ENCODE measurements around the gene RIMBP2. TPM values are rescaled to one million over a fixed set of nuclear protein-coding genes. Genes with fewer than 3 reads are reported as not detected.

The RIMBP2 gene
- total RNA-seq, 2 experiments from 2014 or later, result not detected

DNA sequence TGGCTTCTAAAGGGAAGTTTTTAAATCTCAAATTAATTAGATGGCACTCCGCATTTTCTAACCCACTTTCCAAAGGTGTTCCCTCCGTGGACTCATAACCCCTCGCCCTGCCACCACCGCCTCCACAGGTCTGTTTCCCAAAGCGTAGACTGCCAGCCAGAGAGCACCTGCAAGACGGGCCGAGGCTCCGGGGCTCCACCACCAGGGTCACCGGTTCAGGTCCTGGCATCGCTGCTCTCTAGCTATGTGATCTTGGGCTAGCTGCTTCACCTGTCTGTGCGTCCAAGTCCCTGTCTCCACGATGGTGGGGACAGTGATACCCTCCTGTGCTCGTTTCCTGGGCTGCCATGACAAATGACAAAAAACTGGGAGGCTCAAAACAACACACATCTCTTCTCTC is 11.5 kb downstream of the RIMBP2 start:
- H3K9me3 ChIP-seq (ENCODE audit: control insufficient read depth in 1 of 2, insufficient read depth in 1 of 2, low read length in 2 of 2), result peaks cover 0 to 4% of the 10 kb centered on the region in 2 experiments
- Mint-ChIP-seq H3K36me3 (ENCODE audit: low read depth) (no peaks in the 10 kb centered on the region), H3K4me1 (ENCODE audit: low read depth) (no peaks in the 10 kb centered on the region), H3K27me3 (peaks cover 8% of the 10 kb centered on the region), H3K27ac (no peak overlapping the region), H3K4me3 (no peak overlapping the region), H3K9me3 (no peaks in the 10 kb centered on the region)
- ChIA-PET CTCF (no interaction called here), POLR2A (no interaction called here)
- H3K27me3 ChIP-seq (ENCODE audit: control insufficient read depth in 1 of 2, insufficient read depth in 2 of 2, low read length in 2 of 2), result no peaks in the 10 kb centered on the region
- ATAC-seq (ENCODE audit: poor library complexity) (no peak), DNase-seq (no peak)
- H3K36me3 ChIP-seq (ENCODE audit: insufficient read depth, low read length), result no peaks in the 10 kb centered on the region
- no peaks in the 10 kb centered on the region for H3K4me1 ChIP-seq (ENCODE audit: insufficient read depth, low read length)
- no peak overlapping the region for H3K27ac ChIP-seq (ENCODE audit: low read depth in 1 of 2, low read length in 2 of 2)
- TF ChIP-seq, protein P1, sequence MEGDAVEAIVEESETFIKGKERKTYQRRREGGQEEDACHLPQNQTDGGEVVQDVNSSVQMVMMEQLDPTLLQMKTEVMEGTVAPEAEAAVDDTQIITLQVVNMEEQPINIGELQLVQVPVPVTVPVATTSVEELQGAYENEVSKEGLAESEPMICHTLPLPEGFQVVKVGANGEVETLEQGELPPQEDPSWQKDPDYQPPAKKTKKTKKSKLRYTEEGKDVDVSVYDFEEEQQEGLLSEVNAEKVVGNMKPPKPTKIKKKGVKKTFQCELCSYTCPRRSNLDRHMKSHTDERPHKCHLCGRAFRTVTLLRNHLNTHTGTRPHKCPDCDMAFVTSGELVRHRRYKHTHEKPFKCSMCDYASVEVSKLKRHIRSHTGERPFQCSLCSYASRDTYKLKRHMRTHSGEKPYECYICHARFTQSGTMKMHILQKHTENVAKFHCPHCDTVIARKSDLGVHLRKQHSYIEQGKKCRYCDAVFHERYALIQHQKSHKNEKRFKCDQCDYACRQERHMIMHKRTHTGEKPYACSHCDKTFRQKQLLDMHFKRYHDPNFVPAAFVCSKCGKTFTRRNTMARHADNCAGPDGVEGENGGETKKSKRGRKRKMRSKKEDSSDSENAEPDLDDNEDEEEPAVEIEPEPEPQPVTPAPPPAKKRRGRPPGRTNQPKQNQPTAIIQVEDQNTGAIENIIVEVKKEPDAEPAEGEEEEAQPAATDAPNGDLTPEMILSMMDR (IDR thresholded peaks at IDR 0.05), result no peak
- intact Hi-C loops (cut with DNase I, micrococcal nuclease), result no loop called here
- H3K4me3 ChIP-seq (ENCODE audit: low read length), result no peak overlapping the region

DNA sequence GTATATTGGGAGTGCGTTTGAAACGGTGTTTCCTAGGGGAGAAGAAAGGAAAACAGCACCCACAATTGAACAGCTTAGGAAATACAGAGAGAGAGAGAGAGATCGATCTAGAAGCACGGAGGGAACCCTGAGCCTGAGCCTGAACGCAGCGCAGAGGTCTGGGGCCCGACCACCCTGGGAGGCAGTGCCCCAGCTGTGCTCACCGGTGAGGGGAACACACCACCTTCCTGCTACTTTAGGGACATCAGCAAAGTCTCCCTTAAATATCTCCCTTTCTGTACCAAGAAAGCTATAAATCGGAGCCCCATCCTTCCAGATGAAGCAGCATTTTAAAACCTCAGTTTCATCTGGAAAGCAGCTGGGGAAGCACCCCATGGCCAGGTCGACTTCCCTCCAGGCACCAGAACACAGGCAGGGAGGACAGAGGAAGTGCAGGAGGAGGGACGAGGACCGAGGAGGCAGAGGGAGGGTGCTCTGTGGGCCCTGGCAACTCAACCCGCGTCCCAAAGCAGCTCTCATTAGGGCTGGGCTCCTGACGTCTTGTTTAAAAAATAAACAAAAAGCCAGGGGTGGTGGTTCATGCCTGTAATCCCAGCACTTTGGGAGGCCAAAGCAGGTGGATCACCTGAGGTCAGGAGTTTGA is 12.2 kb downstream of the RIMBP2 start:
- DNase-seq (no peak), ATAC-seq (ENCODE audit: poor library complexity) (no peak)
- H3K36me3 Mint-ChIP-seq (ENCODE audit: low read depth), result no peaks in the 10 kb centered on the region
- H3K9me3 ChIP-seq (ENCODE audit: control insufficient read depth in 1 of 2, insufficient read depth in 1 of 2, low read length in 2 of 2), result peaks cover 0 to 4% of the 10 kb centered on the region in 2 experiments
- no peaks in the 10 kb centered on the region for H3K4me1 Mint-ChIP-seq (ENCODE audit: low read depth)
- intact Hi-C loops (cut with DNase I, micrococcal nuclease), result no loop called here
- H3K27me3 ChIP-seq (ENCODE audit: control insufficient read depth in 1 of 2, insufficient read depth in 2 of 2, low read length in 2 of 2), result no peaks in the 10 kb centered on the region
- no peaks in the 10 kb centered on the region for H3K4me1 ChIP-seq (ENCODE audit: insufficient read depth, low read length)
- peaks cover 8% of the 10 kb centered on the region for H3K27me3 Mint-ChIP-seq
- H3K27ac ChIP-seq (ENCODE audit: low read depth in 1 of 2, low read length in 2 of 2), result no peak overlapping the region
- no peaks in the 10 kb centered on the region for H3K36me3 ChIP-seq (ENCODE audit: insufficient read depth, low read length)
- TF ChIP-seq, protein P1 (IDR thresholded peaks at IDR 0.05), result no peak
- H3K27ac Mint-ChIP-seq, result no peak overlapping the region
- H3K9me3 Mint-ChIP-seq, result no peaks in the 10 kb centered on the region
- POLR2A ChIA-PET, result no interaction called here
- CTCF ChIA-PET, result no interaction called here
- no peak overlapping the region for H3K4me3 Mint-ChIP-seq
- no peak overlapping the region for H3K4me3 ChIP-seq (ENCODE audit: low read length)

DNA sequence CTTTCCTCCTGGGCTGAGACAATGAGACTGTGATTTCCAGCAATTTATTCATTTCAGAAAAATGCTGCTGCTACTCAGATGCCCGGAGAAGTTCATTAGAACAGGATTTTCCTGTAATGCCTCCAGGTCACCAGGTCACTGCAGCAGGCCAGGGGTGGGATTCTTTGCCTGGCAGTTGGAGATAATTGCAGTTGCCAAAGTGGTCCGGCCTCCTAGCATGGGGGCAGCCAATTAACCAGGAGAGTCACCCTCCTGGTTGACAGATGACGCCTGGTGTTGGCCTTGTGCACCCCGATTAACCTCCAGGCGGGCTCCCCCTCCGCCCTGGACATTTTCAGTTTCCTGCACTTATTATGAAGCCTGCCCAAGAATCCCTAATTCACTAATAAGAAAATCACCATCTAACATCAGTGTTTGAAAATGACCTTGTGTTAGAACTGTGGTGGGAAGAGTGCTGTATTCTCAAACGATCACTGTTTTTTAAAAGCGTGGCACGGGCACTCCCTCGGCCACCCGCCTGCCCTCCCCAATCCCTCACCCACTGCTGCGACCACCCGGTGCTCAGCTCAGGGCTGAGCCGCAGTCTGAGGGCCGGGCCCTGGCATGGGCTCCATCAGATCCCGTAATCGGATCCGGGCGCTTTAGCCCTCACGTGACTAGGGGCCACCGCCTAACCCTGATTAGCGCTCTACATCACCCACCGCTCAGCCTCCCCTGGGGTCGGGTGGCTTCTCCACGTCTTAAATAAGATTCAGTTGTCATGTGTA is 12.9 kb downstream of the RIMBP2 start:
- Mint-ChIP-seq H3K27me3 (peaks cover 7% of the 10 kb centered on the region), H3K4me1 (ENCODE audit: low read depth) (no peaks in the 10 kb centered on the region), H3K27ac (no peak overlapping the region), H3K9me3 (no peaks in the 10 kb centered on the region), H3K4me3 (no peak overlapping the region), H3K36me3 (ENCODE audit: low read depth) (no peaks in the 10 kb centered on the region)
- ChIA-PET CTCF (no interaction called here), POLR2A (no interaction called here)
- Histone ChIP-seq H3K4me1 (ENCODE audit: insufficient read depth, low read length) (no peaks in the 10 kb centered on the region), H3K9me3 (ENCODE audit: control insufficient read depth in 1 of 2, insufficient read depth in 1 of 2, low read length in 2 of 2) (peaks cover 0 to 4% of the 10 kb centered on the region in 2 experiments), H3K4me3 (ENCODE audit: low read length) (no peak overlapping the region), H3K36me3 (ENCODE audit: insufficient read depth, low read length) (no peaks in the 10 kb centered on the region), H3K27ac (ENCODE audit: low read depth in 1 of 2, low read length in 2 of 2) (no peak overlapping the region), H3K27me3 (ENCODE audit: control insufficient read depth in 1 of 2, insufficient read depth in 2 of 2, low read length in 2 of 2) (no peaks in the 10 kb centered on the region)
- TF ChIP-seq, protein P1 (IDR thresholded peaks at IDR 0.05), result no peak
- intact Hi-C loops (cut with DNase I, micrococcal nuclease), result no loop called here
- ATAC-seq (ENCODE audit: poor library complexity) (no peak), DNase-seq (no peak)
